Small intestine (tissue), 7 donors: ENCODE results near the gene PACSIN3. TPM values are rescaled to one million over a fixed set of nuclear protein-coding genes. Genes with fewer than 3 reads are reported as not detected.
A peak's percentile ranks its signal among the peaks of the same experiment; 100 is the strongest.

ENCODE experiments used
- DNase-seq, 2 donors: peaks; one replicate each; pipeline versions ENCODE4 v3.0.0 to v3.0.0-alpha.2; 2013
- FAIRE-seq: peaks from 2 replicates; lab custom pipeline; 2012; peaks lifted over from hg19 to GRCh38; lab: Jason Lieb, UNC
- H3K27ac ChIP-seq, 3 donors: one replicate each; pipeline ENCODE4 v1.5.1; 2013; ENCODE audit warnings: low read length in 2 of 3, mild to moderate bottlenecking in 2 of 3, control low read depth in 1 of 3, inconsistent platforms in 1 of 3, low read depth in 1 of 3, moderate library complexity in 1 of 3
- H3K27me3 ChIP-seq, 3 donors: one replicate each; pipeline ENCODE4 v1.6.1; 2013; ENCODE audit warnings: low read length in 3 of 3, inconsistent platforms in 1 of 3; ENCODE audit not compliant: control insufficient read depth in 3 of 3, insufficient read depth in 3 of 3
- H3K36me3 ChIP-seq, 3 donors: one replicate each; pipeline ENCODE4 v1.6.1; 2013; ENCODE audit warnings: low read length in 3 of 3, inconsistent platforms in 1 of 3, low read depth in 1 of 3, mild to moderate bottlenecking in 1 of 3, moderate library complexity in 1 of 3; ENCODE audit not compliant: control insufficient read depth in 3 of 3, insufficient read depth in 2 of 3
- H3K4me1 ChIP-seq, 3 donors: one replicate each; pipeline ENCODE4 v1.6.1; 2013; ENCODE audit warnings: low read length in 2 of 3, inconsistent platforms in 1 of 3, low read depth in 1 of 3, mild to moderate bottlenecking in 1 of 3, moderate library complexity in 1 of 3; ENCODE audit not compliant: control insufficient read depth in 3 of 3, insufficient read depth in 2 of 3
- H3K4me3 ChIP-seq, 3 donors: one replicate each; pipeline ENCODE4 v1.5.1; 2013; ENCODE audit warnings: low read length in 3 of 3, control low read depth in 1 of 3, inconsistent platforms in 1 of 3, low read depth in 1 of 3, mild to moderate bottlenecking in 1 of 3, moderate library complexity in 1 of 3
- H3K9me3 ChIP-seq, 2 donors: one replicate each; pipeline ENCODE4 v1.6.1; 2013; ENCODE audit warnings: low read depth in 1 of 2, low read length in 1 of 2; ENCODE audit not compliant: control insufficient read depth in 2 of 2, insufficient read depth in 1 of 2
- WGBS, 3 donors: extraction: QIAGEN DNeasy Blood & Tissue Kit; methylation state at CpG; one replicate each; pipeline ENCODE4 v1.1.7; 2013; 5-methylcytosine and 5-hydroxymethylcytosine counted together
- polyA plus RNA-seq, 4 donors: library from polyadenylated mRNA; stranded (reverse) in 3 of 4; unstranded in 1 of 4; fragments of 200-250 nt in 3 of 4; fragments of 120-200 nt in 1 of 4; gene quantifications; one replicate each; pipeline versions ENCODE4 v1.2.1 to v1.2.3, GENCODE V29; 2013
- donor health status: healthy with polysubstance abuse.
- donor health status: control.
- donor health status: control.
- donor health status: Bipolar disorder and iron deficiency.
- donor health status: healthy.

PACSIN3 gene
- polyA plus RNA-seq, 4 donors = 2.0 to 48.3 (median 5.7) TPM

- Histone ChIP-seq H3K27ac (peak overlapping the region; percentile 84 to 98 (median 91)), H3K9me3 (no peaks in the 10 kb centered on the region), H3K4me1 (peaks cover 2 to 26% (median 6%) of the 10 kb centered on the region in 3 donors), H3K36me3 (peaks cover 4 to 76% (median 6%) of the 10 kb centered on the region in 3 donors), H3K4me3 (no peak overlapping the region), H3K27me3 (no peaks in the 10 kb centered on the region)
- DNase-seq (no peak), FAIRE-seq (no peak)
- WGBS, 3 donors = 59 to 71% (median 66%) methylated on average over 6 of the region's 6 CpGs
Observed at GRCh38 chr11:47177846-47178245, 8.4 kb downstream of the PACSIN3 start.

DNA sequence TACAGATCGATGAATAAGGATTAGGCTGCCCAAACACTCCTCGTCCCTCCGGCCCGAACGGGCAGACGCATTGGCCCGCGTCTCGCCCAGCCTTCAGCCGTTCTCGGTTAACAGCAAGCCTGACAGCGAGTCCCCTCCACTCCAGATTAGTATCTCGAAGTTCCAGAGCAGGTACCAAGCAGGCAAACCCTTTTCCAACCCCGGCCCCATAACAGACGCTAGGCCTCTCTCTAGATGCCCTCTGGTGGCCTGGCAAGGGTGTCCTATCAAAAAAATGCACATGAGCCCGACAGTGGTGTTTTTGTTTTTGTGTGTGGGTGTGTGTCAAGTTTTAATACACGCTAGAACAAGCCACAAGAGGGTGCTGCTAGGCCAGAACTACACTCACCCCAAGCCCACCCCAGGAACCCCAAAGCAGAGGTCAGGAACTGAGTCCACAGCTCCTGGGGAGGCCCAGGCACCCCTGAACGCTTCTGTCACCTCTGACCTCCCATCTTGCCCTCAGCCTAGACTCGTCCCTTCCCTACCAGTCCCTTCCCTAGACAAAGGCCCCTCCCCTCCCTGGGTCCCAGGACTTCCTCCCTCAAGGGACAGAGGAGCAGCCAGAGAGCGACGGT lies 8.9 kb downstream of the PACSIN3 start:
- H3K36me3 ChIP-seq = peaks cover 5 to 76% (median 6%) of the 10 kb centered on the region in 3 donors
- FAIRE-seq = no peak
- DNase-seq = peak in 1 of 2 donors; percentile 81
- H3K4me3 ChIP-seq = peak overlapping the region; percentile 52 to 71 (median 60)
- H3K9me3 ChIP-seq = no peaks in the 10 kb centered on the region
- H3K4me1 ChIP-seq = peaks cover 2 to 26% (median 6%) of the 10 kb centered on the region in 3 donors
- H3K27ac ChIP-seq = peak overlapping the region; percentile 84 to 98 (median 91)
- H3K27me3 ChIP-seq = no peaks in the 10 kb centered on the region
- WGBS, 3 donors = 2 to 3% (median 2%) methylated on average over 21 of the region's 21 CpGs

GRCh38 chr11:47176328-47177228 lies 9.7 kb downstream of the PACSIN3 start, which contains the start of gene ARFGAP2:
ARFGAP2 (minus strand) TSS chr11:47176879; CDS start chr11:47176853, 26 bp downstream.
- peak within 1 kb of the TSS; percentile 84 to 98 (median 91) for H3K27ac ChIP-seq
- DNase-seq (peak; percentile 97 to 99), FAIRE-seq (no peak)
- H3K27me3 ChIP-seq = no peaks in the 10 kb centered on the region
- no peaks in the 10 kb centered on the region for H3K9me3 ChIP-seq
- H3K4me3 ChIP-seq = peak within 1 kb of the TSS; percentile 66 to 99 (median 83)
- peaks cover 6 to 78% (median 10%) of the 10 kb centered on the region in 3 donors for H3K36me3 ChIP-seq
- peaks cover 2 to 26% (median 6%) of the 10 kb centered on the region in 3 donors for H3K4me1 ChIP-seq
- WGBS, 3 donors = 0 to 1% (median 1%) methylated on average over 64 to 89 of the region's 89 CpGs

DNA sequence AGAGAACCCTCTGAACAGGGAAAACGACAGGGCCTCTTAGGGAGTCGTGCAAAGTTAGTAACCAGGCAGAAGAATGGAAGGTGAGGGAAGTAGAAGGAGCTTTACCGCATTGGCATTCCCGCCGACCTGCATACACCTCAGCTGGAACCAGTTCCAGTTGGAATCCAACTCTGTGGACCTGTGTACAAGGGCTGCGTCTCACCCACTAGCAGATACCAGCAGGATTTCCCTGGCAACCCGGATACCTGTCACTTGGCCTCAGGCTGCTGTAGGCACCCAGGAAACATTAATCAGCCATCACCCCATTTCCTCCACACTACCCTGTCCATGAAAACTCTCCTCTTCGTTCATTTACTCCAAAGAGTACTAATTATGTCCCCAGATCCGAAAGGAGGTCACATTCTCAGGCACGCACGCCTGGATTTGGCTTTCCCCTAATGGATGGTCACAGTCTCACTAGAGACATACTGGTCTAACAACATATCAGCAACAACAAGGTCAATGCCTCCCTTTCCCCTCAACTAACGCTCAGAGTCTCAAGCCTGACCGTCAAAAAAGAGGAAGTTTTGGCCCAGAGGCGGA lies 10.4 kb downstream of the PACSIN3 start:
- H3K4me3 ChIP-seq = peak overlapping the region; percentile 66 to 99 (median 83)
- H3K9me3 ChIP-seq = no peaks in the 10 kb centered on the region
- H3K4me1 ChIP-seq = peaks cover 2 to 26% (median 6%) of the 10 kb centered on the region in 3 donors
- peaks cover 10 to 75% (median 12%) of the 10 kb centered on the region in 3 donors for H3K36me3 ChIP-seq
- no peaks in the 10 kb centered on the region for H3K27me3 ChIP-seq
- H3K27ac ChIP-seq = peak overlapping the region in 2 of 3 donors; percentile 83 to 94
- 18 to 29% (median 19%) methylated on average over 14 of the region's 14 CpGs for WGBS, 3 donors
- FAIRE-seq (no peak), DNase-seq (no peak)

- Histone ChIP-seq H3K36me3 (peaks cover 13 to 73% (median 22%) of the 10 kb centered on the region in 3 donors), H3K9me3 (no peaks in the 10 kb centered on the region), H3K4me1 (peaks cover 2 to 9% (median 6%) of the 10 kb centered on the region in 3 donors), H3K4me3 (no peak overlapping the region), H3K27ac (no peak overlapping the region), H3K27me3 (no peaks in the 10 kb centered on the region)
- FAIRE-seq (no peak), DNase-seq (no peak)
- WGBS, 3 donors = 73 to 77% (median 74%) methylated on average over 6 of the region's 6 CpGs
Observed at GRCh38 chr11:47172740-47173336, 13.4 kb downstream of the PACSIN3 start.

- H3K4me3 ChIP-seq = no peak overlapping the region
- peaks cover 19 to 79% (median 22%) of the 10 kb centered on the region in 3 donors for H3K36me3 ChIP-seq
- WGBS, 3 donors = 85 to 87% (median 86%) methylated on average over 8 of the region's 8 CpGs
- DNase-seq = no peak
- H3K9me3 ChIP-seq = no peaks in the 10 kb centered on the region
- H3K27ac ChIP-seq = no peak overlapping the region
- peaks cover 0 to 6% (median 2%) of the 10 kb centered on the region in 3 donors for H3K4me1 ChIP-seq
- H3K27me3 ChIP-seq = no peaks in the 10 kb centered on the region
- FAIRE-seq = no peak
Observed at GRCh38 chr11:47171856-47172255, 14.4 kb downstream of the PACSIN3 start.

- Histone ChIP-seq H3K4me1 (peaks cover 0 to 6% (median 2%) of the 10 kb centered on the region in 3 donors), H3K9me3 (no peaks in the 10 kb centered on the region), H3K36me3 (peaks cover 19 to 85% (median 26%) of the 10 kb centered on the region in 3 donors), H3K27me3 (no peaks in the 10 kb centered on the region), H3K27ac (no peak overlapping the region), H3K4me3 (no peak overlapping the region)
- FAIRE-seq (no peak), DNase-seq (no peak)
- 86 to 93% (median 91%) methylated on average over 16 of the region's 16 CpGs for WGBS, 3 donors
Observed at GRCh38 chr11:47171061-47171838, 15.0 kb downstream of the PACSIN3 start.
